Small intestine (tissue), 16 donors: ENCODE measurements around the gene PARP4. TPM values are rescaled to one million over a fixed set of nuclear protein-coding genes. Genes with fewer than 3 reads are reported as not detected.
"Not testable (repeated sequence)": the region's sequence is repeated elsewhere in the genome, so short reads cannot be mapped to it uniquely, and the experiment has no call there.

Experiments used
- DNase-seq, 2 donors: peaks; one replicate each; pipeline versions ENCODE4 v3.0.0 to v3.0.0-alpha.2; 2013
- FAIRE-seq: peaks from 2 replicates; lab custom pipeline; 2012; peaks lifted over from hg19 to GRCh38; lab: Jason Lieb, UNC
- H3K27ac ChIP-seq, 3 donors: one replicate each; pipeline ENCODE4 v1.5.1; 2013; ENCODE audit warnings: low read length in 2 of 3, mild to moderate bottlenecking in 2 of 3, control low read depth in 1 of 3, inconsistent platforms in 1 of 3, low read depth in 1 of 3, moderate library complexity in 1 of 3
- H3K27me3 ChIP-seq, 3 donors: one replicate each; pipeline ENCODE4 v1.6.1; 2013; ENCODE audit warnings: low read length in 3 of 3, inconsistent platforms in 1 of 3; ENCODE audit not compliant: control insufficient read depth in 3 of 3, insufficient read depth in 3 of 3
- H3K36me3 ChIP-seq, 3 donors: one replicate each; pipeline ENCODE4 v1.6.1; 2013; ENCODE audit warnings: low read length in 3 of 3, inconsistent platforms in 1 of 3, low read depth in 1 of 3, mild to moderate bottlenecking in 1 of 3, moderate library complexity in 1 of 3; ENCODE audit not compliant: control insufficient read depth in 3 of 3, insufficient read depth in 2 of 3
- H3K4me1 ChIP-seq, 3 donors: one replicate each; pipeline ENCODE4 v1.6.1; 2013; ENCODE audit warnings: low read length in 2 of 3, inconsistent platforms in 1 of 3, low read depth in 1 of 3, mild to moderate bottlenecking in 1 of 3, moderate library complexity in 1 of 3; ENCODE audit not compliant: control insufficient read depth in 3 of 3, insufficient read depth in 2 of 3
- H3K4me3 ChIP-seq, 3 donors: one replicate each; pipeline ENCODE4 v1.5.1; 2013; ENCODE audit warnings: low read length in 3 of 3, control low read depth in 1 of 3, inconsistent platforms in 1 of 3, low read depth in 1 of 3, mild to moderate bottlenecking in 1 of 3, moderate library complexity in 1 of 3
- H3K9me3 ChIP-seq, 2 donors: one replicate each; pipeline ENCODE4 v1.6.1; 2013; ENCODE audit warnings: low read depth in 1 of 2, low read length in 1 of 2; ENCODE audit not compliant: control insufficient read depth in 2 of 2, insufficient read depth in 1 of 2
- WGBS, 3 donors: extraction: QIAGEN DNeasy Blood & Tissue Kit; methylation state at CpG; one replicate each; pipeline ENCODE4 v1.1.7; 2013; 5-methylcytosine and 5-hydroxymethylcytosine counted together
- long read RNA-seq, 10 donors: transcript quantifications; one replicate each; lab custom pipeline, GENCODE V29; 2026
- polyA plus RNA-seq, 4 donors: library from polyadenylated mRNA; stranded (reverse) in 3 of 4; unstranded in 1 of 4; fragments of 200-250 nt in 3 of 4; fragments of 120-200 nt in 1 of 4; gene quantifications; one replicate each; pipeline versions ENCODE4 v1.2.1 to v1.2.3, GENCODE V29; 2013
- donor health status: healthy with polysubstance abuse.
- donor health status: control.
- donor health status: control.
- donor health status: Bipolar disorder and iron deficiency.
- donor health status: healthy.

PARP4 gene
- 10 to 100 TPM; 30.0 to 74.0 (median 53.3) TPM for polyA plus RNA-seq
- long read RNA-seq, donor 1, full-length matches to known transcripts = 3 of 59 reads
- long read RNA-seq, donor 1, partial matches to known transcripts = 56 of 59 reads
- long read RNA-seq, donor 1, other reads (novel, unspliced or antisense) = 0 of 59 reads
- long read RNA-seq, donor 2, full-length matches to known transcripts = 1 of 1 reads
- long read RNA-seq, donor 2, partial matches to known transcripts = 0 of 1 reads
- long read RNA-seq, donor 2, other reads (novel, unspliced or antisense) = 0 of 1 reads
- long read RNA-seq, donor 3, partial matches to known transcripts = 11 of 11 reads
- long read RNA-seq, donor 3, other reads (novel, unspliced or antisense) = 0 of 11 reads
- long read RNA-seq, donor 4 = 0 reads
- long read RNA-seq, donor 5, partial matches to known transcripts = 6 of 6 reads
- long read RNA-seq, donor 5, other reads (novel, unspliced or antisense) = 0 of 6 reads
- long read RNA-seq, donor 6, full-length matches to known transcripts = 1 of 14 reads
- long read RNA-seq, donor 6, partial matches to known transcripts = 13 of 14 reads
- long read RNA-seq, donor 6, other reads (novel, unspliced or antisense) = 0 of 14 reads
- long read RNA-seq, donor 7 = 0 reads
- long read RNA-seq, donor 8 = 0 reads
- long read RNA-seq, donor 9 = 0 reads
- long read RNA-seq, donor 10, full-length matches to known transcripts = 2 of 24 reads
- long read RNA-seq, donor 10, partial matches to known transcripts = 22 of 24 reads
- long read RNA-seq, donor 10, other reads (novel, unspliced or antisense) = 0 of 24 reads

DNA sequence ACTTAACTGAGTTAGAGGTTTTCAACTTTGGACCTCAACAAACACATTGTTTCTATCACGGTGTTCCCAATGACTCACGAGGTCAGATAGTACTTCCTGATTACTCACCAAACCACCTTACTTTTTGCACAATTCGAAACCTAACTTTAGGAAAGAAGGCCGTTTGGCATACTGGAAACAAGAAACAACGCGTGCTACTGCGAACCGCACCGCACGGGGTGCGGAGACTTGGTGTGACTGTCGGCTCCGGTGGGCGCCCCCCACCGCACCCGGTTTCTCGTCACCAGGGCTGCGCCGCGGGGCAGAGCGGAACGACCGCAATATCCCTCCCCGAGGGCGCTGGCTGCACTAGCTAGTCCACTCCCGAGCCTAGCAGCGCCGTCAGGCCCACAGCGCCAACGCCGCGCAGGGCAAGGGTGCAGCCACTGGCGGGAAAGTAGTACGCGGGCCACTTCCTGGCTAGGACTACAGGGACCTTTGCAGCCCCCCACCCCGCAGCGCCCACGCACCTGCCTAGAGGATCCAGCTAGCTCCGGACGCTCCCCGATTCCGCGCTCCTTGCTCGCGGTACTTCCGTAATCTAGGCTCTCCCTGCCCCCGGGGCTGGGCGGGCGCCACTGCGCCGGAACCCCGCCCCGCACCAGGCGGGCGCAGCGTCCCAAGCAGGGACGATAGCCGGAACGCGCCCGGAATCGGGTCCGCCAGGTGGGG, at the start of gene PARP4:
PARP4 (minus strand) TSS at position 582 of the 711 bp plus-strand sequence. CDS start 9,002 bp downstream, outside the sequence.
- H3K4me1 ChIP-seq = peaks cover 2 to 6% (median 5%) of the 10 kb centered on the region in 3 donors
- FAIRE-seq = no peak
- 0 to 1% (median 0%) methylated on average over 63 of the region's 63 CpGs for WGBS, 3 donors

GRCh38 chr13:24560579-24561187, 48.1 kb upstream of the PARP4 start:
- not testable (repeated sequence) for H3K4me3 ChIP-seq, FAIRE-seq, H3K27ac ChIP-seq, H3K9me3 ChIP-seq, DNase-seq, H3K4me1 ChIP-seq, H3K27me3 ChIP-seq, H3K36me3 ChIP-seq
- 92 to 96% (median 92%) methylated on average over 23 to 34 of the region's 34 CpGs for WGBS, 3 donors

More for the DNA sequence above, at the start of gene PARP4:
- Histone ChIP-seq H3K9me3 (no peaks in the 10 kb centered on the region), H3K27me3 (no peaks in the 10 kb centered on the region), H3K4me3 (peak within 1 kb of the TSS; percentile 67 to 98 (median 83)), H3K27ac (peak within 1 kb of the TSS; percentile 95 to 99 (median 96)), H3K36me3 (peaks cover 0 to 10% (median under 1%) of the 10 kb centered on the region in 3 donors)
- peak; percentile 95 to 96 for DNase-seq

DNA sequence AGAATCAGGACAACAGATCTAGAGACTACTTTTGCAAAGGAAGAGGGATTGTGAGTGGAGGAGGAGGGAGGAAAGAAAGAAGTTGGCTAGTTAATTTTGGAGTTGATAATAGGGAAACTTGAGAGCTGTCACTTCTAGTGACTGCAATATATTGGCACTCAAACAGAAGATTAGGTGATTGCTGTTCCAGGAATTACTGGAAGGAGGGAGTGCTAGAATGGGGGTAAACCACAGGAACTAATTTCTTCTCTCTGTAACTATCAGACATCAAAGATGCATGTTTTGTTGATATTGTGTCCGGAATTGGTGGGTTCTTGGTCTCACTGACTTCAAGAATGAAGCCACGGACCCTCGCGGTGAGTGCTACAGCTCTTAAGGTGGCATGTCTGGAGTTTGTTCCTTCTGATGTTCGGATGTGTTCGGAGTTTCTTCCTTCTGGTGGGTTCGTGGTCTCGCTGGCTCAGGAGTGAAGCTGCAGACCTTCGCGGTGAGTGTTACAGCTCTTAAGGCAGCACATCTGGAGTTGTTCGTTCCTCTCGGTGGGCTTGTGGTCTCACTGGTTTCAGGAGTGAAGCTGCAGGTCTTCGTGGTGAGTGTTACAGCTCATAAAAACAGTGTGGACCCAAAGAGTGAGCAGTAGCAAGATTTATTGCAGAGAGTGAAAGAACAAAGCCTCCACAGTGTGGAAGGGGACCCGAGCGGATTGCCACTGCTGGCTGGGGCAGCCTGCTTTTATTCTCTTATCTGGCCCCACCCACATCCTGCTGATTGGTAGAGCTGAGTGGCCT, 47.0 kb upstream of the PARP4 start:
- H3K27ac ChIP-seq, DNase-seq, H3K36me3 ChIP-seq, H3K4me3 ChIP-seq, H3K4me1 ChIP-seq, H3K9me3 ChIP-seq, H3K27me3 ChIP-seq, FAIRE-seq: not testable (repeated sequence)
- 61 to 79% (median 67%) methylated on average over 10 to 13 of the region's 15 CpGs for WGBS, 3 donors

DNA sequence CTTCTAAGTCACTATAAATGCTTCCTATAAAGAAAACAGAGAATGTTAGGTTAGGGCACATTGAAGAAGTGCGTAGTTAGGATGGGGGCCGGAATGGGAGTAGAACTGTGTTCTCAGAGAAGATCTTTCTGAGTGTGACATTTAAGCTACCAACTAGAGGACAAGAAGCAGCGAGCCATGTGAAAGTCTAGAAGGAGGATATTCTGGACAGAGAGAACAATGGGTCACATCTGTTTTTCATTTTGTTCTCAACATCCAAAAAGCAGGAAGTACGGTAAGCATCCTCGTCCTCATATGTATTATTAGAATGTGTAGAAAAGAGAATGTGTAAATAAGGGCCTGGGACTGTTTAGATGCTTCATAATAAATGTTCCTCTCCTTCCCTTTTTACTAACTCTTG, 44.5 kb upstream of the PARP4 start:
- no peaks in the 10 kb centered on the region for H3K27me3 ChIP-seq
- WGBS, 3 donors = 67 to 83% (median 79%) methylated on average over 5 of the region's 5 CpGs
- H3K4me3 ChIP-seq = no peak overlapping the region
- no peak overlapping the region for H3K27ac ChIP-seq
- DNase-seq (no peak), FAIRE-seq (no peak)
- H3K4me1 ChIP-seq = no peaks in the 10 kb centered on the region
- H3K9me3 ChIP-seq = peaks cover 0 to 3% of the 10 kb centered on the region in 2 donors
- H3K36me3 ChIP-seq = no peaks in the 10 kb centered on the region

- not testable (repeated sequence) for H3K36me3 ChIP-seq, H3K27me3 ChIP-seq, H3K4me1 ChIP-seq, DNase-seq, FAIRE-seq, H3K27ac ChIP-seq, H3K4me3 ChIP-seq, H3K9me3 ChIP-seq
- 68 to 85% (median 75%) methylated on average over 5 of the region's 5 CpGs for WGBS, 3 donors
Measured at GRCh38 chr13:24553892-24554291, 41.3 kb upstream of the PARP4 start.

DNA sequence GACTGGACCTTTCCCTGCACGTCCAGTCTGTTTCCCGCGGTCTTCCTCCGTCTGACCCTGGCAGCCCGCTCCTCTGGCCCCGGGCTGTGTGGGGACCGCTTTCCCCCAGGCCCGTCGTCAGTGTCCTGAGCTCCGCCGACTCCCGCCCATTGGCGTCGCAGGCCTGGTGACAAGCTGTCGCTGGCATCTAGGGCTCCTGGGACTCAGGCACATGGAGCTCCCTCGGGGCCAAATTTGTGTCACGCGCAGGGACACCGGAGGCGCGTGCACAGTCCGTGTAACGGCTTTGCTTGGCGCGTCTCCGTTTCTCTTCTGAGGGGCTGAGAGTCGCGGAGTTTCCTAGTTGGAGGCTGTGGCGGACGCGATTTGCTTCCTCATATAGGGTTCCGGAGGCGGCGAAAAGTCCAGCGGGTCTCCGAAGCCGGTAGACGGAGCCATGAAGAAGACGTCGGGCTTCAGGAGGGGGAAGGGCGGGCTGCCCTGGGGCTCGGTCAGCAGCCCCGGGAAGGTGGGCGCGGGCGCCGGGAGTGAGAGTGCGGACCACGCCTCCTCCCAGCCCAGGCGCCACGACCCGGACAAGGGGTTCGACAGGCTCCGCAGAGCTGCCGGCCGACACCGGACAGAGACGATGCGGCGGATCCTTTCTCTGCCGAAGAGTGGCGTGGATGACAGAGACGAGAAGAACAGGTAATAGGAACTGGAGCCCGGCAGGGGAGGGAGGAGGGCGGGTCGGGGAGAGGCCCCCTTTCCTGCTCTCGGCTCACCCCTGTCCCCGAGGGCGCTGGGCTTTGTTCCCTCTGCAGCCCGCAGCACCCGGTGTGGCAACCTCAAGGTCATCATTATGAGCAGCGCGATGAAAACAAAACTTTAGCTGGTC, 29.1 kb upstream of the PARP4 start:
- Histone ChIP-seq H3K27me3 (peaks cover 3 to 19% (median 4%) of the 10 kb centered on the region in 3 donors), H3K4me3 (peak overlapping the region in 2 of 3 donors; percentile 13 to 34)
- H3K4me1 ChIP-seq, FAIRE-seq, H3K9me3 ChIP-seq, H3K27ac ChIP-seq, H3K36me3 ChIP-seq: not testable (repeated sequence)
- peak; percentile 12 to 33 for DNase-seq
- 4 to 7% (median 6%) methylated on average over 50 to 73 of the region's 73 CpGs for WGBS, 3 donors

GRCh38 chr13:24541127-24541475, 28.5 kb upstream of the PARP4 start:
- WGBS, 3 donors = 19 to 38% (median 33%) methylated on average over 10 to 11 of the region's 11 CpGs
- H3K9me3 ChIP-seq = no peaks in the 10 kb centered on the region
- peak overlapping the region in 2 of 3 donors; percentile 13 to 34 for H3K4me3 ChIP-seq
- no peak overlapping the region for H3K27ac ChIP-seq
- H3K36me3 ChIP-seq = no peaks in the 10 kb centered on the region
- peaks cover 3 to 19% (median 4%) of the 10 kb centered on the region in 3 donors for H3K27me3 ChIP-seq
- H3K4me1 ChIP-seq = no peaks in the 10 kb centered on the region
- DNase-seq (no peak), FAIRE-seq (no peak)
